ENCODE results near the gene HS3ST5.
"Not testable (repeated sequence)": the region's sequence is repeated elsewhere in the genome, so short reads cannot be mapped to it uniquely, and the experiment has no call there.

HS3ST5 gene

DNA sequence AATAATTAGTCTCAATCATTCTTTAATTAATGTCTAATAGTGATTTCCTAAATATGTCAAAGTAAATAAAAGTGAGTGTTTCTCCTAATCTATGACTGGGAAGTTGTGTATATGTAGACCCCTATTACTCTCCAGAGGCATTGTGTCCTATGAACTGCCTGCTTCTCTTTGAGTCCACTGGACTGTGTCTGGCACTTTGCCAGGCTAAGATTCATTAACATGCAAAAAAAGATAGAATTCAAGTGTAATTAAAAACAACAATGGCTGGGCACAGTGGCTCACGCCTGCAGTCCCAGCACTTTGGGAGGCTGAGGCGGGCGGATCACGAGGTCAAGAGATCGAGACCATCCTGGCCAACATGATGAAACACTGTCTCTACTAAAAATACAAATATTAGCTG, 298.3 kb downstream of the HS3ST5 start:
- DNase-seq (ENCODE audit: low read depth in 2 of 2): not testable (repeated sequence)

DNA sequence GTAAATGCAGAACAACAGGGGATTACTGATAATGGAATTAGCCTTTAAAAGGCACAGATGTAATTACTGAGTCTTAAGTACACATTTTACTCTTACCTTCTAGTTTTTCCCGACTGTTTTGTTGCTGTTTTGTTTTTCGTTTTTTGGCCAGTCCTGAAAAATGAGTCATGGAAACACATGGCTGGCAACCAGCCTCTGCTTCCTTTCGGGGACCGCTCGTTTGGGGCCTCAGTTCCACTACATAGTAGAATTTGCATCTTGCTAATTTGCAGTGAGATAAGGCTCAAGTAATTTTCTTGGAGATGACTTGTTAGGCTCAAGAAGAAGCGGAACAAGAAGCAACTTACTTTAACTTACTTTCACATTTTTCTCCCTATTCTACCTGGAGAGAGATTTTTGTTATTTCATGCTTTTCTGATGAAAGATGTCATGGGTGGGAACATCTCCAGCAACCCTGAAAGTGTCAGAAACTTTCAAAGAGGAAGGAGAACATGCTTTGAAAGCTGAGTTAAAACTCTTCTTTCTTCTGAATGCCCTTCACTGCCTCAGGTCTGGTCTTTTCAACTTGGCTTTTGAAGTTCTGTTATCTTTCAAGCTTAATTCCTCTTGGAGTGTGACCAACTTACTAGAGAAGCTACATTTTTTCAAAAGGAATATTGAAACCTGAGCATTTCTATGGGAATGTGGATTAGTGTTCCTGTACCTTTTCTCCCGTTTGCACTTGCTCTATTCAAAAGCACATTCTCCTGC, 300.4 kb downstream of the HS3ST5 start:
- no peak for DNase-seq (ENCODE audit: low read depth in 2 of 2)

DNA sequence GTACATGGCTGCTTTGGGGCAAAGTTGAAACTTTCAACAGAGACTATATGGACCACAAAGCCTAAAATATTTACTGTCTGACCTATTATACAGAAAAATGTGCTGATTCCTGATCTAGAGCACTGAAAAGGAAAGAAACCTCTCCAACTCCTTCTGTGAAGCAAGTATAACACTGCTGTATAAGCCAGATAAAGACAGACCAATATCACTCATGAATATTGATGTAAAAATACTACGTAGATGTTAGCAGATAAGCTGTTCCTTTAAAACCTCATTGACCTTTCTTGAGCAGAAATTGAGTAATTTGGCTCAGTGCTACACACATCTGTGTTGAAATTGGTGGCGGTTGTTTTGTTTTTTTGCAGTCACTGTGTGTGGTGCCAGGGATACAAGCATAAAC, 302.0 kb downstream of the HS3ST5 start:
- no peak for DNase-seq (ENCODE audit: low read depth in 2 of 2)

DNA sequence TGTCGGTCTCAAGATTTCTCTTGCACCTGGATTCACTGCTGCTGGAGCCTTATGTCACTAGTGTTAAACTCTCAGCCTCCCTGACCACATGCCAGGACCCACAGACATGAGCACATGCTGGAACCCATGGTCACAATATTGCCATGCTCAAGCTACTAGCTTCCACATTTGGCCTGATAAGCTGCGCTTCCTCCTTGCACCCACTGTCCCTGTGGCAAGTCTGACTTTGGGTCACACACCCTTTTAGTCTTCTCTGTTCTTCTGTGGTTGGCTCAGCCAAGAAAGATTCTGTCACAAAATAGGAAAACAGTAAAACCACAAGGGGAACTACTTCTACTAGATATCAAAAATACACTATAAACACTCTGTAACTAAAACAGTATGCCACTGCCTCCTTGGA, 303.0 kb downstream of the HS3ST5 start:
- no peak for DNase-seq (ENCODE audit: low read depth in 2 of 2)

DNA sequence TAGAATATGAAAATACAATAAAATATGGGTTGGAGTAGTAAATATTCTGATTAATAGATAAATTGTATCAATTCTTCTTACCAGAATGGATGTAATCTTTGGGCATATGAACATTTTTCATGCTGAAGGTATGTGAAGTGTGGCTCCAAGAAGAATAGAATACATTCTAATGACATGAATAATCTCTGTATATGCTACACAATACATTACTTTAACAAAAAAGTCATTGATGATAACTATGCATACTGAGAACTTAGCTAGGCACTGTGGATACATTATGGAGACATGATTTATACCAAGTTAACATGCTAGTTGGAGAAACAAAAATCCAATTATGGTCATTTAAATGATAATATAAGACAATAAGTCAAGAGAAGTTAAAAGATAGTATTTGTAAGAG, 309.2 kb downstream of the HS3ST5 start:
- DNase-seq (ENCODE audit: low read depth in 2 of 2): no peak

DNA sequence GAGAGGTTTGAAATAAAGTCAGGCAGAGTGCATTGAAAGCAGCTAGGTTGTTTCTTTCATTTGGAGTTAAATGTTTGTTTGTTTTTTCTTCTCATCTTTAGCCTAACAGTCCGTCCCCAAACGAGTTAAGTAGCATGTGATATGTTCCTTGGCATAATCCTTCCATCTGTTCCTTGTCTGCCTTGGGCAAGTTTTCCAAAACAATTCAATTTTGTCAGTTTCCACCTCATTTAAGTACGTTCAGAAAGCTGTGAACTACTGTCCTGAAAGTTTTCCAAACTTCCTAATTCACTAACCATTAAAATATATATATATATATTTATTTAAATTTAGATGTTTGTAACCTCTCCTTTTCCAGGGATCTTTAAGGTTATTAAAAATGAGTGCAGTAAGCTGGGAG, 310.1 kb downstream of the HS3ST5 start:
- no peak for DNase-seq (ENCODE audit: low read depth in 2 of 2)

DNA sequence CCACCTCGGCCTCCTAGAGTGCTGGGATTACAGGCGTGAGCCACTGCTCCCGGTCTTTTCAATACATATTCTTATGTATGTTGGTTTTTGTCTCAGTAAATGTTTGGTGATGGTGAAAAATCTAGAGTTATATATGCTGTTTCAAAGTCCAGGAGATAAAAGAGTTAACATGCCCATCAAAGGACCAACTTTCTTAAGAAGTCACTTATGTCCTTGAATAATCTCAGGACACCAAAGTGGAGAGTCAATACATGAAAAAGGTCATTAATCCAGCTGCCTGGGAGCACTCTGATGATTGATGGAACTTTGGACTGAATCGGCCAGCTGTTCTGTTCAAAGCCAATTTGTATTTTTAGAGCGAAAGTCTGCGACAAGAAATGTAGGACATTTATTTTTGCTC, 312.1 kb downstream of the HS3ST5 start:
- no peak for DNase-seq (ENCODE audit: low read depth in 2 of 2)

DNA sequence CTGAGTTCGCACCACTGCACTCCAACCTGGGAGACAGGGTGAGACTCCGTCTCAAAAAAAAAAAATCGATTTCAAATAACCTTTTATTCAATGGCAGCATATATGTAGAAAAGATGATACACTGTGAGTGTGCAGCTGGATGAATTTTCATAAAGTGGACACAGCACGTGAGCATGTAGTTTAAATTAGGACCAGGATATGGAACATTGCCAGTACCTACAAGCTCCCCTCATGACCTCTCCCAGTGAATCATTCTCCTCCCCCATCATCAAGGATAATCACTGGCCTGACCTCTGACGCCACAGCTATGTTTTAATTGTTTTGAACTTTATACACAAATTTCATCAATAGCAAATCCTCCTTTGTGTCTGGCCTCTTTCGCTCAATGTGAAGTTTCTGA, 318.1 kb downstream of the HS3ST5 start:
- no peak for DNase-seq (ENCODE audit: low read depth in 2 of 2)

DNA sequence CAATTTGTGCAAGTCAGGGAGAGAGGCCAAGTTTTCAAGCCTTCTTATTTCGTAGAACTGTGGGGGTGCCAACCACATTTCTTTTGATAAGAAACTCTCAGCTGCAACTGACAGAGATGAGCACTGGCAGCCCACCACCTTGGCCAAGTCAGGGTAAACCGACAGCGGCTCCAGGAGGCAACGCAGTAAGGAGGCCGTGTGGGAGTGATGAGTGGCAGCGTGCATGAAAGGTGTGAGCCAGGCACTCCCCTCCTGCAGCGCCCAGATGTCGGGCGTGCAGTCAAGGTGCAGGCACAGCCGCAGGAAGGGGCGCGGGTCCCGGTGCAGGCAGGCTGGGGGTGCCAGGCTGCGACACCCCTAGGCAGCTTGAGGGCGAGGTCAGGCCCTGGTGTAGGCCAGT, 322.6 kb downstream of the HS3ST5 start:
- DNase-seq (ENCODE audit: low read depth in 2 of 2): no peak

DNA sequence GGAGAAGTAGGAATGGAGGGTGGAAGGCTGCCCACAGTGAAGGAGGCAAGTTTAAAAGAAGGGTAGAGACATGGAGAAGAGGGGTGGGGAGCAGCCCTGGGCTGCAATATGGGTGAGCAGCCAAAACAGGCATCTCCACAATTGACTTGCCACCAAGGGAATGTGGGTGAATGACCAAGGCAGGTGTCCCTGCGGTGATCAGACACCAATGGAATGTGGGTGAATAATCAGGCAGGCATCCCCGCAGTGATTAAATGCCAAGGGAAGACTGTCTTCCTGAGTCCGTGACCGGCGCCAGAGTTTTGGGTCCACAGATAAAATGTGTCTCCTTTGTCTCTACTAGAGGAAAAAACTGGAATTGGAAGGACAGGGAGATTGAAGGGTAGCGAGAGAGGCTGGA, 325.7 kb downstream of the HS3ST5 start:
- DNase-seq (ENCODE audit: low read depth in 2 of 2): not testable (repeated sequence)

DNA sequence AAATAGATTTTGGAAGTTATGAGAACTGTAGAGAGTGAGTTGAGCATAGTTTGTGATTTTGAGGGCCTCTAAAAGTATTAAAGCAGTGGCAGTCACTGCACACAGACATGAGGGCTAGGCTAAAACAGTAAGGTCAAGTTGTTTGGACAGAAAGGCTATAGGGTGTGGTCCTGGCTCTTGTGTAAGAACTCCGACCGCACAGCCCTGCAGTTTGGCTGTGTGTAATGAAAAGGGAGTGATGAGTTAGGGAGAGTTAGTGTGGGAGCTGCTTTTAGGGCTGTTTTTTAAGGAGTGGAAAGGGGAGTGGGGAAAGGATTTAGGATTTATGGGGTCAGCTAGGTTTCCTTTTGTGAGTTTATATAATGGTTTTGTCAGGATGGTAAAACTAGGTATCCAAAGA, 328.7 kb downstream of the HS3ST5 start:
- not testable (repeated sequence) for DNase-seq (ENCODE audit: low read depth in 2 of 2)

DNA sequence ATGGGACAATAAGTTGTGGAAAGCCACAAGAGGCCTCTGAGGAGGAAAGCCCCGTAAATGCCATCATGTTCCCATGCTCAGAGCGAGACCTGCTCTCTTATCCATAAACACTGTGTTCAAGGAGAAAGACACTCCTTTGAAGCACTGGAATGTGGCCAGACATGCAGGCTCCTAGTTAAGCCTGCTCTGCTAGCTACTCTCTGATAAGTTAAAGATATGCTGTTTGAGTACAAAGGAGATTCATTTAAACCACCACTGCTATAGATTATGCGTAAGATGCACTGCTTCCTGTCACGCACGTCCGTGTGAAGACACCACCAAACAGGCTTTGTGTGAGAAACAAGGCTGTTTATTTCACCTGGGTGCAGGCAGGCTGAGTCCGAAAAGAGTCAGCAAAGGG, 331.3 kb downstream of the HS3ST5 start:
- not testable (repeated sequence) for DNase-seq (ENCODE audit: low read depth in 2 of 2)

DNA sequence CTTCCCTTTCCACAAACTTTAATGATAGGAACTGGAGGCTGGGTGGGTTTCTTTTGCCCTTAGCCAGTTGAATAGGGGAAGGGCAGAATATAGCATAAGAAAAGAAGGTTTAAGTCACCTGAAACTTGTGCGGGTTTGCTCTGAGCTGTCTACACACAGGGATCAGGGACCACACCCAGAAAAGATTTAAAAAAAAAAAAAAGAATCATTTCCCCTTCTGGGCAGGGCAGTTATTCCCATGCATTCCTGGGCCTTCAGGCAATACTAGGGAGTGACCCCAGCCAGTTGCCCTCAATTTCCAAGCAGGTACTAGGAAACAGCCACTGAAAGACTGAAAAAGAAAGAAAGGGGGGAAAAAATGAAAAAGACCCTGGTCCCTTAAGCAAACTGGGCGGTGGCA, 332.3 kb downstream of the HS3ST5 start:
- no peak for DNase-seq (ENCODE audit: low read depth in 2 of 2)

DNA sequence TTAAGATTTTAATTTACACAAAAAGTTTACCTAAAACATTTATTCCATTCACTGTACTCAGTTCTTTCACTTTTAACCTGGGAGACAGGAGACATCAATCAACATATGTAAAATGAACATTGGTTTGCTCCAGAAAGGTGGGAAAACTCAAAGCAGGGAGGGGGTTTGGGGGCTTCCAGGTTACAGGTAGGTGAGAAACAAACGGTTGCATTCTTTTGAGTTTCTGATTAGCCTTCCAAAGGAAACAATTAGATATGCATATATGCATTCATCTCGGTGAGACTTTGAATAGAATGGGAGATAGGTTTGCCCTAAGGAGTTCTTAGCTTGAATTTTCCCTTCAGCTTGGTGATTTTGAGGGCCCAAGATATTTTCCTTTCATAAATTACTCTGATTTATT, 333.6 kb downstream of the HS3ST5 start:
- DNase-seq (ENCODE audit: low read depth in 2 of 2): no peak

DNA sequence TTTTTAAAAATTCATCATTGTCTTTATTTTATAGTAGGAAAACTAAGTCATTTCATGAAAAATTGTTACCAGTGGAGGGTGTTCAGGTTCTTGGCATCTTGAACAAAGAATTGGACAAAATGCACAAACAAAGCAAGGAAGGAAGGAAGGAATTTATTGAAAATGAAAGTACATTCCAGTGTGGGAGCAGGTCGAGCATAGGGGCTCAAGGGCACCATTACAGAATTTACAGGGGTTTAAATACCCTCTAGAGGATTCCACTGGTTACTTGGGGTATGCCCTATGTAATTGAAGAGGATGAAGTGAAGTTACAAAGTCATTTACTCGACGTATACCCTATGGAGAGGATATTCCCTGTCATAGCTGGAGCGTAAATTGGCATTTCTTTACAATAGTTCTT, 334.5 kb downstream of the HS3ST5 start:
- no peak for DNase-seq (ENCODE audit: low read depth in 2 of 2)

DNA sequence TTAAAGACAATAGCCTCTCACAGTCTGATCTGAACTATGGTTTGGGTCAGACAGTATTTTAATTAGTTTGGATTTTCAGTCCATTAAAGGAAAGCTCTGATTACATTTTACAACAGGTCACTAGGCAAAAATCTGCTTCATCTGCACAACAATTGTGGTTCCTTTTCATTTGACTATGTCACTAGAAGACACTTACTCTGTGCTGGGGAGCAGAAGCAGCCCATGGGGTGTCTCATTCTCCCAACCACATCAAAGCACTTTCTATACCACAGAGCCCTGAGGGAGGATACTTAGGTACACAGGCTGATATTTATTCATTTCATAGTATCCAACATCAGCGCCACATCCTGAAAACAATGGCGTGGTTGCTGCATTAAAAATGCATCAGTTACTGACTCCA, 335.3 kb downstream of the HS3ST5 start:
- no peak for DNase-seq (ENCODE audit: low read depth in 2 of 2)
